ENCODE results near the gene FUBP1. TPM values are rescaled to one million over a fixed set of nuclear protein-coding genes. Genes with fewer than 3 reads are reported as not detected.

The FUBP1 gene
- total RNA-seq, 1 experiment from 2014 or later: 125 TPM

- no peaks in the 10 kb centered on the region for H4K20me1 ChIP-seq (ENCODE audit: insufficient read depth)
- H3K4me1 ChIP-seq (ENCODE audit: control insufficient read depth in 1 of 2, insufficient read depth in 2 of 2, low read length in 2 of 2): no peaks in the 10 kb centered on the region
- ChIA-PET CTCF (no interaction called here), RAD21 (ENCODE audit: low non-redundant PET in 1 of 2, low total read pairs in 2 of 2, uncharacterized antibody in 2 of 2, unreplicated experiment in 2 of 2) (no interaction called here), POLR2A (no interaction called here)
- H2AFZ ChIP-seq (ENCODE audit: low read depth, low read length, poor library complexity, severe bottlenecking): no peak overlapping the region
- no peak overlapping the region for H3K4me2 ChIP-seq (ENCODE audit: low read length)
- H3K9me2 ChIP-seq (ENCODE audit: insufficient read depth): no peaks in the 10 kb centered on the region
- no peaks in the 10 kb centered on the region for H3K27me3 ChIP-seq (ENCODE audit: insufficient read depth, low read length)
- H3K27ac ChIP-seq (ENCODE audit: low read depth, low read length): no peak overlapping the region
- no peaks in the 10 kb centered on the region for H3K36me3 ChIP-seq (ENCODE audit: control insufficient read depth in 1 of 2, insufficient read depth in 2 of 2, low read length in 2 of 2)
- H3K4me3 ChIP-seq (replicated peaks in 1 of 2; ENCODE audit: low read depth in 1 of 2, low read length in 2 of 2): no peak overlapping the region
- no peak overlapping the region for H3K9ac ChIP-seq (ENCODE audit: low read length)
- intact Hi-C loops (cut with micrococcal nuclease): loop anchor here (10.0 kb wide), 2 partner anchors 222 to 372 kb away; partner anchors contain the start of gene ZZZ3
- ATAC-seq (no peak), DNase-seq (ENCODE audit: low read depth, low spot score) (no peak)
- TF ChIP-seq CBX3 (IDR thresholded peaks at IDR 0.05; ENCODE audit: low read depth) (no peak), POLR2AphosphoS5 (IDR thresholded peaks at IDR 0.05; ENCODE audit: low read depth, low read length) (no peak), CTCF (IDR thresholded peaks at IDR 0.05 in 2 of 3, conservative IDR thresholded peaks at IDR 0.05 in 1 of 3; ENCODE audit: borderline replicate concordance in 1 of 3, insufficient read depth in 1 of 3, low read depth in 2 of 3, low read length in 2 of 3) (no peak), JUND (IDR thresholded peaks at IDR 0.05) (no peak), ATF3 (IDR thresholded peaks at IDR 0.05) (no peak), SRF (IDR thresholded peaks at IDR 0.05; ENCODE audit: low read depth) (no peak), SIN3A (IDR thresholded peaks at IDR 0.05; ENCODE audit: low read depth) (no peak), ZBTB33 (IDR thresholded peaks at IDR 0.05; ENCODE audit: extremely low read depth, insufficient replicate concordance, low read length) (no peak), POLR2A (IDR thresholded peaks at IDR 0.05; ENCODE audit: borderline replicate concordance, extremely low read depth, insufficient read depth, insufficient read length) (no peak), ELF1 (IDR thresholded peaks at IDR 0.05; ENCODE audit: borderline replicate concordance, low read depth) (no peak), SP1 (IDR thresholded peaks at IDR 0.05; ENCODE audit: low read depth) (no peak), RAD21 (IDR thresholded peaks at IDR 0.05; ENCODE audit: low read depth) (no peak), EGR1 (IDR thresholded peaks at IDR 0.05; ENCODE audit: low read depth) (no peak), EZH2phosphoT487 (IDR thresholded peaks at IDR 0.05; ENCODE audit: borderline replicate concordance) (no peak), REST (IDR thresholded peaks at IDR 0.05; ENCODE audit: low read depth) (no peak), ZFX (IDR thresholded peaks at IDR 0.05) (no peak)
- H3K79me2 ChIP-seq (ENCODE audit: insufficient read depth, low read length): no peaks in the 10 kb centered on the region
- BruUV-seq (replicated peaks): no TSS peak
- no peaks in the 10 kb centered on the region for H3K9me3 ChIP-seq (ENCODE audit: control insufficient read depth in 1 of 2, insufficient read depth in 1 of 2, low read depth in 1 of 2, low read length in 2 of 2)
Measured at GRCh38 chr1:77906624-77907023, 72.2 kb downstream of the FUBP1 start.
